SW 1271 (cell line): ENCODE results near the gene PCGF6.
"Not testable (repeated sequence)": the region's sequence is repeated elsewhere in the genome, so short reads cannot be mapped to it uniquely, and the experiment has no call there.

Source experiments
- DNase-seq, 2 experiments: peaks; one replicate each; lab custom pipeline; 2025; lab: John Stamatoyannopoulos, UW

The PCGF6 gene

GRCh38 chr10:103350517-103351260, at the start of gene PCGF6:
Gene PCGF6 (minus strand): TSS chr10:103351140. CDS start chr10:103351066, 74 bp downstream.
- peak in 1 of 2 experiments; percentile 58 for DNase-seq

GRCh38 chr10:103397191-103397825, 46.4 kb upstream of the PCGF6 start:
- no peak for DNase-seq

- DNase-seq: no peak
These were observed 45.8 kb upstream of the PCGF6 start for GRCh38 chr10:103396789-103397087.

GRCh38 chr10:103396067-103396788, 45.3 kb upstream of the PCGF6 start, which contains the start of the genes ATP5MK and PDCD11:
Gene ATP5MK (minus strand): TSS chr10:103396475. CDS start chr10:103392457, 4,018 bp downstream.
Gene PDCD11 (plus strand): TSS chr10:103396626. CDS start chr10:103398427, 1,801 bp downstream.
- DNase-seq: peak; percentile 83 to 97

- no peak for DNase-seq
These were observed 44.8 kb upstream of the PCGF6 start for GRCh38 chr10:103395754-103396066.

GRCh38 chr10:103394180-103394579, 43.2 kb upstream of the PCGF6 start:
- no peak for DNase-seq

GRCh38 chr10:103382769-103383168, 31.8 kb upstream of the PCGF6 start:
- DNase-seq: no peak

GRCh38 chr10:103374263-103374662, 23.3 kb upstream of the PCGF6 start:
- no peak for DNase-seq

- DNase-seq: no peak
These were observed 22.6 kb upstream of the PCGF6 start for GRCh38 chr10:103373544-103373943.

GRCh38 chr10:103367782-103368518, 17.0 kb upstream of the PCGF6 start, which contains the start of gene TAF5:
Gene TAF5 (plus strand): TSS chr10:103367976. CDS start chr10:103367990, 14 bp downstream.
- DNase-seq: peak; percentile 83 to 95

- no peak for DNase-seq
These were observed 16.4 kb upstream of the PCGF6 start for GRCh38 chr10:103367379-103367781.

- DNase-seq: peak in 1 of 2 experiments; percentile 41
These were observed 9.9 kb upstream of the PCGF6 start for GRCh38 chr10:103360791-103361190.

- DNase-seq: not testable (repeated sequence)
These were observed 8.6 kb upstream of the PCGF6 start for GRCh38 chr10:103359493-103359892.

GRCh38 chr10:103355906-103356599, 5.1 kb upstream of the PCGF6 start:
- DNase-seq: no peak

GRCh38 chr10:103354567-103354966, 3.6 kb upstream of the PCGF6 start:
- not testable (repeated sequence) for DNase-seq

GRCh38 chr10:103353281-103353680, 2.3 kb upstream of the PCGF6 start:
- DNase-seq: peak in 1 of 2 experiments; percentile 12

- DNase-seq: no peak
These were observed 794 bp downstream of the PCGF6 start for GRCh38 chr10:103350175-103350516.

- no peak for DNase-seq
These were observed 14.6 kb downstream of the PCGF6 start for GRCh38 chr10:103336370-103336769.

- DNase-seq: no peak
These were observed 16.4 kb downstream of the PCGF6 start for GRCh38 chr10:103334567-103334966.

GRCh38 chr10:103333934-103334520, 16.9 kb downstream of the PCGF6 start:
- peak in 1 of 2 experiments; percentile 44 for DNase-seq

- no peak for DNase-seq
These were observed 23.0 kb downstream of the PCGF6 start for GRCh38 chr10:103327906-103328305.
